K562 (cell line): ENCODE results near the gene PIEZO2.

Source experiments
- FOXK1 ChIP-seq: sonication (generic); formaldehyde crosslinking; IDR thresholded peaks from 2 replicates; pipeline ENCODE4 v1.8.0; 2022; ENCODE audit warnings: missing genetic modification reagents, mild to moderate bottlenecking, borderline replicate concordance
- GATAD2B ChIP-seq: fragments of 450-650 bp; IDR thresholded peaks from 2 replicates; pipeline ENCODE4 v1.6.1; 2017; ENCODE audit warnings: mild to moderate bottlenecking, borderline replicate concordance
- NR2C2 ChIP-seq, 2 experiments: fragments of 200-800 bp in 1 of 2; sonication (Bioruptor generic) in 1 of 2; sonication (generic) in 1 of 2; formaldehyde crosslinking in 1 of 2; IDR thresholded peaks; 2 replicates each; pipeline versions ENCODE4 v1.6.1 to v1.8.0; 2016 to 2022; ENCODE audit warnings: mild to moderate bottlenecking in 1 of 2, missing compliant biosample characterization in 1 of 2, missing genetic modification characterization in 1 of 2, missing genetic modification reagents in 1 of 2
- YY1 ChIP-seq, 3 experiments: IDR thresholded peaks; 2 replicates each; pipeline ENCODE4 v1.6.1; 2011; ENCODE audit warnings: low read length in 2 of 3, mild to moderate bottlenecking in 2 of 3, moderate library complexity in 2 of 3, borderline replicate concordance in 1 of 3, control low read depth in 1 of 3, low read depth in 1 of 3; ENCODE audit not compliant: insufficient read depth in 3 of 3, insufficient replicate concordance in 2 of 3, control insufficient read depth in 1 of 3, insufficient read length in 1 of 3; ENCODE audit errors: extremely low read depth in 1 of 3

GRCh38 chr18:10916865-10917264 lies 232.5 kb downstream of the PIEZO2 start:
- TF ChIP-seq FOXK1 (CRISPR knock-in tag) (no peak), GATAD2B (no peak), YY1 (IDR thresholded peaks at IDR 0.05; ENCODE audit: borderline replicate concordance in 1 of 3, control insufficient read depth in 1 of 3, extremely low read depth in 1 of 3, insufficient read depth in 3 of 3, insufficient read length in 1 of 3, insufficient replicate concordance in 2 of 3, low read depth in 1 of 3, low read length in 2 of 3) (no peak), NR2C2 (CRISPR knock-in tag; IDR thresholded peaks at IDR 0.05) (no peak), NR2C2 (tag; IDR thresholded peaks at IDR 0.05) (no peak)
